Endodermal cell (in vitro differentiated cells): ENCODE results near the gene TMC3. TPM values are rescaled to one million over a fixed set of nuclear protein-coding genes. Genes with fewer than 3 reads are reported as not detected.

Source experiments
- DNase-seq: peaks from one replicate; pipeline ENCODE4 v3.0.0-alpha.2; 2017
- H3K27ac ChIP-seq: 2 replicates; pipeline ENCODE4 v1.5.1; 2013; ENCODE audit warnings: mild to moderate bottlenecking, low read depth, low read length, moderate library complexity
- H3K27me3 ChIP-seq: 2 replicates; pipeline ENCODE4 v1.6.1; 2013; ENCODE audit warnings: mild to moderate bottlenecking, low read length, moderate library complexity; ENCODE audit not compliant: insufficient read depth, control insufficient read depth, poor library complexity, severe bottlenecking
- H3K36me3 ChIP-seq: 2 replicates; pipeline ENCODE4 v1.7.0; 2013; ENCODE audit warnings: mild to moderate bottlenecking, low read length, moderate library complexity; ENCODE audit not compliant: control insufficient read depth, insufficient read depth
- H3K4me1 ChIP-seq: one replicate; pipeline ENCODE4 v1.7.0; 2013; ENCODE audit warnings: low read length; ENCODE audit not compliant: control insufficient read depth, insufficient read depth
- H3K4me3 ChIP-seq: 2 replicates; pipeline ENCODE4 v1.5.1; 2013; ENCODE audit warnings: mild to moderate bottlenecking, low read length, moderate library complexity
- H3K9ac ChIP-seq: 2 replicates; pipeline ENCODE4 v1.6.1; 2013; ENCODE audit warnings: mild to moderate bottlenecking, low read length, moderate library complexity; ENCODE audit not compliant: poor library complexity, severe bottlenecking; ENCODE audit errors: extremely low read depth
- H3K9me3 ChIP-seq: 2 replicates; pipeline ENCODE4 v1.6.1; 2013; ENCODE audit warnings: mild to moderate bottlenecking, low read length, moderate library complexity; ENCODE audit not compliant: control insufficient read depth
- H3K27ac Mint-ChIP-seq: 2 replicates; pipeline ENCODE4 v1.8.0; 2020; ENCODE audit warnings: mixed read lengths
- H3K27me3 Mint-ChIP-seq: 2 replicates; pipeline ENCODE4 v1.8.0; 2021; ENCODE audit warnings: mild to moderate bottlenecking, mixed read lengths; ENCODE audit not compliant: insufficient read depth
- H3K36me3 Mint-ChIP-seq: 2 replicates; pipeline ENCODE4 v1.8.0; 2020; ENCODE audit warnings: low read depth, mixed read lengths
- H3K4me1 Mint-ChIP-seq: 2 replicates; pipeline ENCODE4 v1.8.0; 2020; ENCODE audit warnings: mixed read lengths
- H3K4me3 Mint-ChIP-seq: 2 replicates; pipeline ENCODE4 v1.8.0; 2020; ENCODE audit warnings: mild to moderate bottlenecking, moderate library complexity, mixed read lengths
- H3K9me3 Mint-ChIP-seq: 2 replicates; pipeline ENCODE4 v1.8.0; 2020; ENCODE audit warnings: mild to moderate bottlenecking, mixed read lengths
- CTCF ChIP-seq: fragments of 200-600 bp; sonication (generic); conservative IDR thresholded peaks from 2 replicates; pipeline ENCODE4 v1.5.0; 2021; ENCODE audit warnings: antibody characterized with exemption, mild to moderate bottlenecking
- WGBS, 2 experiments: methylation state at CpG; one replicate each; pipeline versions ENCODE4 v1.1.5 to v1.1.7; 2013; ENCODE audit warnings: missing lambda C conversion rate in 2 of 2, mixed read lengths in 1 of 2; ENCODE audit not compliant: insufficient coverage in 1 of 2, insufficient read length in 1 of 2; 5-methylcytosine and 5-hydroxymethylcytosine counted together
- total RNA-seq, 2 donors: library from RNA; stranded (reverse); fragmentation: NEBNext Ultra II Directional in 1 of 2; extraction: Animal tissue kit (Norgen Biotek cat#: 25700) in 1 of 2; gene quantifications; 2 replicates in 1 of 2; 3 replicates in 1 of 2; pipeline ENCODE4 v1.2.1, GENCODE V29; 2021

Gene TMC3
- total RNA-seq, 2 donors from 2014 or later, result not detected

- H3K27me3 Mint-ChIP-seq, result no peaks in the 10 kb centered on the region
- H3K27ac Mint-ChIP-seq, result no peak overlapping the region
- WGBS, 2 experiments, result 86 to 100% methylated on average over 2 to 4 of the region's 4 CpGs
- no peaks in the 10 kb centered on the region for H3K4me1 ChIP-seq
- no peak for TF ChIP-seq CTCF
- no peak overlapping the region for H3K4me3 ChIP-seq
- peaks cover 5% of the 10 kb centered on the region for H3K4me1 Mint-ChIP-seq
- H3K9me3 ChIP-seq, result no peaks in the 10 kb centered on the region
- no peaks in the 10 kb centered on the region for H3K36me3 ChIP-seq
- H3K36me3 Mint-ChIP-seq, result no peaks in the 10 kb centered on the region
- no peak for DNase-seq
- H3K9ac ChIP-seq, result no peak overlapping the region
- H3K4me3 Mint-ChIP-seq, result no peak overlapping the region
- H3K27me3 ChIP-seq, result no peaks in the 10 kb centered on the region
- no peaks in the 10 kb centered on the region for H3K9me3 Mint-ChIP-seq
- no peak overlapping the region for H3K27ac ChIP-seq
These were observed 34.2 kb downstream of the TMC3 start for GRCh38 chr15:81339851-81340250.

DNA sequence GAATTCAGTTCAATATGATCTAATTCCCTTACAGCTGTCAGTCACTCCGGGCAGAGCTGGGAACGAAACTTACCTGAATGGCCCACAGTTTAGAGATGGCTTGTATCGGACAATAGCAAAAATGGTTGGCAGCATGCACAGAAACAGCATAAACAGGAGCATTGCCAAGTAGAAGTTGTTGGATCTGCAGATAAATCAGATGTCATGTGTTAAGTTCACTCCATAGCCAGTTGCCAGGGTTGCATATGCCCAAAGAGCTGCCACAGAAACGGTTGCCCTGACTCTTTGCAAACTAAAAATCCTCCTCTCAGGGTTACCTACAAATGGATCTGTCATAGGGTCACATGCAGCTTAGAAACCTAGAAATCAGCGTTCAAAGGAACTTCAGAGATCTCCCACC, 34.7 kb downstream of the TMC3 start:
- no peak overlapping the region for H3K27ac ChIP-seq
- Mint-ChIP-seq H3K27me3 (no peaks in the 10 kb centered on the region), H3K27ac (no peak overlapping the region), H3K9me3 (no peaks in the 10 kb centered on the region), H3K4me3 (no peak overlapping the region), H3K36me3 (no peaks in the 10 kb centered on the region), H3K4me1 (peaks cover 10% of the 10 kb centered on the region)
- 90 to 93% methylated on average over 5 of the region's 5 CpGs for WGBS, 2 experiments
- H3K9me3 ChIP-seq, result no peaks in the 10 kb centered on the region
- H3K27me3 ChIP-seq, result no peaks in the 10 kb centered on the region
- no peak for DNase-seq
- no peaks in the 10 kb centered on the region for H3K36me3 ChIP-seq
- H3K4me3 ChIP-seq, result no peak overlapping the region
- no peaks in the 10 kb centered on the region for H3K4me1 ChIP-seq
- no peak overlapping the region for H3K9ac ChIP-seq
- no peak for TF ChIP-seq CTCF

GRCh38 chr15:81338170-81339007, 35.6 kb downstream of the TMC3 start:
- no peak for DNase-seq
- Histone ChIP-seq H3K27me3 (no peaks in the 10 kb centered on the region), H3K36me3 (no peaks in the 10 kb centered on the region), H3K9me3 (no peaks in the 10 kb centered on the region), H3K4me1 (no peaks in the 10 kb centered on the region), H3K27ac (no peak overlapping the region), H3K4me3 (no peak overlapping the region), H3K9ac (no peak overlapping the region)
- Mint-ChIP-seq H3K4me3 (no peak overlapping the region), H3K4me1 (peaks cover 10% of the 10 kb centered on the region), H3K27ac (no peak overlapping the region), H3K27me3 (no peaks in the 10 kb centered on the region), H3K9me3 (no peaks in the 10 kb centered on the region), H3K36me3 (no peaks in the 10 kb centered on the region)
- WGBS, 2 experiments, result 89 to 95% methylated on average over 7 to 8 of the region's 8 CpGs
- no peak for TF ChIP-seq CTCF
